Measurements from ENCODE around the gene CAT. TPM values are rescaled to one million over a fixed set of nuclear protein-coding genes. Genes with fewer than 3 reads are reported as not detected.

CAT gene
- polyA plus RNA-seq, 1 of the 3 experiments (the other 2 are of a cell fraction) = 26.6 TPM

DNA sequence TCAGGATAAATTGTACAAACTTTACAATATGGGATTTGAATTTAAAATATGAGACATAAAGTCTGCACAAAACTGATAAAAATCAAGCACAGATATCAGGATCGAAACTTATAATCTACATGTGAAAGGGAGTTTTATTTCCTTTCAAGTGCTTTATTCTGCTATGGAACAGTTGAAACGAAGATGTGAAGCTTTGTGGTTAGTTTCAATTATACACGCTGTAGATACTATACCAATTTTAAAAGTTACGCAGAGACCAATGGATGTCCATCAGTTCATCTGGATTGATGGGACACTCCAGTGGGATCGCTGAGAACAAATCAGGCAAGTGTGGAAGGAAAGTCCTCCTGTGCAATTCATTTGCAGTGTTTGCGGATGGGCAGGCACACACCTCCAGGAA, 34.5 kb upstream of the CAT start:
- 81% methylated on average over 6 of the region's 6 CpGs for WGBS (ENCODE audit: low lambda C conversion rate)
- no peaks in the 10 kb centered on the region for H3F3A ChIP-seq (replicated peaks; ENCODE audit: insufficient read depth)
- no peaks in the 10 kb centered on the region for H3K4me1 ChIP-seq (ENCODE audit: control insufficient read depth in 1 of 2, insufficient read depth in 2 of 2, low read depth in 1 of 2, low read length in 1 of 2)
- no peaks in the 10 kb centered on the region for H3K36me3 ChIP-seq (replicated peaks in 1 of 2; ENCODE audit: control insufficient read depth in 1 of 2, insufficient read depth in 2 of 2, low read length in 1 of 2)
- H4K20me1 ChIP-seq (ENCODE audit: insufficient read depth) = no peaks in the 10 kb centered on the region
- no peak overlapping the region for H2AFZ ChIP-seq (ENCODE audit: low read depth)
- no peak overlapping the region for H3K9ac ChIP-seq
- ChIA-PET CTCF (interaction anchor here (1.2 to 1.4 kb wide), 2 partner anchors 10 to 13 kb away, joined by 3 to 4 read pairs; no protein-coding TSS in a partner anchor), POLR2A (no interaction called here)
- H3K27ac ChIP-seq (ENCODE audit: low read depth in 2 of 2, low read length in 1 of 2) = no peak overlapping the region
- no peaks in the 10 kb centered on the region for H3K9me2 ChIP-seq
- TF ChIP-seq MXI1 (IDR thresholded peaks at IDR 0.05; ENCODE audit: low read depth, low read length) (no peak), YY1 (IDR thresholded peaks at IDR 0.05; ENCODE audit: low read depth) (no peak), POLR2AphosphoS5 (IDR thresholded peaks at IDR 0.05; ENCODE audit: low read depth, low read length) (no peak), RXRA (IDR thresholded peaks at IDR 0.05; ENCODE audit: borderline replicate concordance, low read depth) (no peak), JUND (IDR thresholded peaks at IDR 0.05) (no peak), MEF2A (IDR thresholded peaks at IDR 0.05; ENCODE audit: borderline replicate concordance, low read depth) (no peak), FOXM1 (IDR thresholded peaks at IDR 0.05; ENCODE audit: low read depth) (no peak)
- TF ChIP-seq, protein P1, sequence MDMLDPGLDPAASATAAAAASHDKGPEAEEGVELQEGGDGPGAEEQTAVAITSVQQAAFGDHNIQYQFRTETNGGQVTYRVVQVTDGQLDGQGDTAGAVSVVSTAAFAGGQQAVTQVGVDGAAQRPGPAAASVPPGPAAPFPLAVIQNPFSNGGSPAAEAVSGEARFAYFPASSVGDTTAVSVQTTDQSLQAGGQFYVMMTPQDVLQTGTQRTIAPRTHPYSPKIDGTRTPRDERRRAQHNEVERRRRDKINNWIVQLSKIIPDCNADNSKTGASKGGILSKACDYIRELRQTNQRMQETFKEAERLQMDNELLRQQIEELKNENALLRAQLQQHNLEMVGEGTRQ (IDR thresholded peaks at IDR 0.05; ENCODE audit: borderline replicate concordance, low read depth, low read length) = no peak
- TF ChIP-seq, protein P2, sequence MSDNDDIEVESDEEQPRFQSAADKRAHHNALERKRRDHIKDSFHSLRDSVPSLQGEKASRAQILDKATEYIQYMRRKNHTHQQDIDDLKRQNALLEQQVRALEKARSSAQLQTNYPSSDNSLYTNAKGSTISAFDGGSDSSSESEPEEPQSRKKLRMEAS (IDR thresholded peaks at IDR 0.05; ENCODE audit: low read depth) = no peak
- TF ChIP-seq, protein P3, sequence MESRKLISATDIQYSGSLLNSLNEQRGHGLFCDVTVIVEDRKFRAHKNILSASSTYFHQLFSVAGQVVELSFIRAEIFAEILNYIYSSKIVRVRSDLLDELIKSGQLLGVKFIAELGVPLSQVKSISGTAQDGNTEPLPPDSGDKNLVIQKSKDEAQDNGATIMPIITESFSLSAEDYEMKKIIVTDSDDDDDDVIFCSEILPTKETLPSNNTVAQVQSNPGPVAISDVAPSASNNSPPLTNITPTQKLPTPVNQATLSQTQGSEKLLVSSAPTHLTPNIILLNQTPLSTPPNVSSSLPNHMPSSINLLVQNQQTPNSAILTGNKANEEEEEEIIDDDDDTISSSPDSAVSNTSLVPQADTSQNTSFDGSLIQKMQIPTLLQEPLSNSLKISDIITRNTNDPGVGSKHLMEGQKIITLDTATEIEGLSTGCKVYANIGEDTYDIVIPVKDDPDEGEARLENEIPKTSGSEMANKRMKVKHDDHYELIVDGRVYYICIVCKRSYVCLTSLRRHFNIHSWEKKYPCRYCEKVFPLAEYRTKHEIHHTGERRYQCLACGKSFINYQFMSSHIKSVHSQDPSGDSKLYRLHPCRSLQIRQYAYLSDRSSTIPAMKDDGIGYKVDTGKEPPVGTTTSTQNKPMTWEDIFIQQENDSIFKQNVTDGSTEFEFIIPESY (IDR thresholded peaks at IDR 0.05; ENCODE audit: borderline replicate concordance, low read depth) = no peak
- no peaks in the 10 kb centered on the region for H3K79me2 ChIP-seq (ENCODE audit: insufficient read depth)
- H3K9me3 ChIP-seq = no peaks in the 10 kb centered on the region
- H3K27me3 ChIP-seq (ENCODE audit: insufficient read depth) = no peaks in the 10 kb centered on the region; the same call in 1 of the 2 replicates
- no peak overlapping the region for H3K4me2 ChIP-seq
- DNase-seq = no peak
- no peak overlapping the region for H3K4me3 ChIP-seq (ENCODE audit: low read depth in 2 of 2, low read length in 1 of 2)

DNA sequence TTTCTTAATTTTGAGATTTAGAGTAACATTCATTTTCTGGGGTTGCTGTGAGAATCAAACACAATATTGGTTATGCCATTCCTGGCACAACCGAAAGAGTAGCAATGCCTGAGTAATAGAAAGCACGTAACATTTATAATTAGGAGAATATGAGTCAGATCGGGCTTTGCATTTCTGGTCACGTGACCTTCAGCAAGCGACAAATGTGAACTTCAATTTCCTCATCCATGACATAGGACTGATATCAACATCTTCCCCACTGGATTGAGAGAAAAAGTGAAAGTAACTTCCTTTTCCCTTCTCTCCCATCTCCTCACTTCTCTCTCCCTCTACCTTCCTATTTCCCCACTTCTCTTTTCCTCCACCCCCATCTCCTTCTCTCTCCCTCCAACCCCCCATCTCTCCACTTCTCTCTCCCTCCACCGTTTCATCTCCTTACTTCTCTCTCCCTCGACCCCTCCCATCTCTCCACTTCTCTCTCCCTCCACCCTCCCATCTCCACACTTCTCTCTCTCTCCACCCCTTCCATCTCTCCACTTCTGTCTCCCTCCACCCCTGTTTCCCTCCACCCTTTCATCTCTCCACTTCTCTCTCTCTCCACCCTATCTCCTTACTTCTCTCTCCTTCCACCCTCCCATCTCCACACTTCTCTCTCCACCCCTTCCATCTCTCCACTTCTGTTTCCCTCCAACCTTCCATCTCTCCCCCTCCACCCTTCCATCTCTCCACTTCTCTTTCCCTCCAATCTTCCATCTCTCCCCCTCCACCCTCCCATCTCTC, 33.5 kb upstream of the CAT start:
- POLR2A ChIA-PET = no interaction called here
- no peak overlapping the region for H3K27ac ChIP-seq (ENCODE audit: low read depth in 2 of 2, low read length in 1 of 2)
- no peaks in the 10 kb centered on the region; the same call in 1 of the 2 replicates for H3K27me3 ChIP-seq (ENCODE audit: insufficient read depth)

More for the DNA sequence above, 33.5 kb upstream of the CAT start:
- no peak overlapping the region for H3K4me3 ChIP-seq (ENCODE audit: low read depth in 2 of 2, low read length in 1 of 2)
- H3F3A ChIP-seq (replicated peaks; ENCODE audit: insufficient read depth) = no peaks in the 10 kb centered on the region
- no peaks in the 10 kb centered on the region for H3K36me3 ChIP-seq (replicated peaks in 1 of 2; ENCODE audit: control insufficient read depth in 1 of 2, insufficient read depth in 2 of 2, low read length in 1 of 2)
- no peak overlapping the region for H2AFZ ChIP-seq (ENCODE audit: low read depth)
- H4K20me1 ChIP-seq (ENCODE audit: insufficient read depth) = no peaks in the 10 kb centered on the region
- CTCF ChIA-PET = interaction anchor here (1.4 kb wide), 1 partner anchor 9 kb away, joined by 3 read pairs; no protein-coding TSS in a partner anchor
- no peaks in the 10 kb centered on the region for H3K79me2 ChIP-seq (ENCODE audit: insufficient read depth)
- no peak overlapping the region for H3K9ac ChIP-seq
- 59% methylated on average over 7 of the region's 7 CpGs for WGBS (ENCODE audit: low lambda C conversion rate)
- no peak overlapping the region for H3K4me2 ChIP-seq
- no peak for TF ChIP-seq RAD21 (IDR thresholded peaks at IDR 0.05; ENCODE audit: low read length)
- TF ChIP-seq, protein P4, sequence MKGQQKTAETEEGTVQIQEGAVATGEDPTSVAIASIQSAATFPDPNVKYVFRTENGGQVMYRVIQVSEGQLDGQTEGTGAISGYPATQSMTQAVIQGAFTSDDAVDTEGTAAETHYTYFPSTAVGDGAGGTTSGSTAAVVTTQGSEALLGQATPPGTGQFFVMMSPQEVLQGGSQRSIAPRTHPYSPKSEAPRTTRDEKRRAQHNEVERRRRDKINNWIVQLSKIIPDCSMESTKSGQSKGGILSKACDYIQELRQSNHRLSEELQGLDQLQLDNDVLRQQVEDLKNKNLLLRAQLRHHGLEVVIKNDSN (IDR thresholded peaks at IDR 0.05; ENCODE audit: borderline replicate concordance, low read depth) = 0 out of 2 replicates have a peak, but pooled peaks have one; percentile 31
- no peaks in the 10 kb centered on the region for H3K9me2 ChIP-seq
- H3K4me1 ChIP-seq (ENCODE audit: control insufficient read depth in 1 of 2, insufficient read depth in 2 of 2, low read depth in 1 of 2, low read length in 1 of 2) = no peaks in the 10 kb centered on the region
- DNase-seq = no peak
- no peaks in the 10 kb centered on the region for H3K9me3 ChIP-seq
